HTERT RPE-1 (cell line): ENCODE data around the gene ROBO1.

Experiments
- in situ Hi-C: fragments of 300-500 bp; cut with MboI; formaldehyde crosslinking; loops from 4 replicates; pipeline ENCODE4 v1.14.3; 2020; ENCODE audit warnings: low sequenced_read_pairs

ROBO1 gene

DNA sequence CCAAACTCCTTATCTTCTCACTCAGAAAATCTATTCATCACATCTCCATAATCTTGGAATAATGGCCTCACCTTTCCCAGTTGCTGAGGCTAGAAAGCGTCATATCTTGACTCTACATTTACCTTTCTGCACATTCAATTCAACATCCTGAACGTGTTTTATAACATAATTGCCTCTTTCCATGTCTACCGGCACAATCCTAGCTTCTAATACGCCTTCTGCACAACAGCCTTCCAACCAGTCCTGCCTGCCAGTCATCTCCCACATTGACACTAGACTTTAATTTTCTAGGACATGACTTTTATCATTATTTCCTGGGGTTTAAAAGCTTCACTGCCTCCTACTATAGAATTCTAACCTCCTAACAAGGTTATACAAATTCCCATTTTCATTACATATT, 906.6 kb downstream of the ROBO1 start:
- in situ Hi-C loops, result no loop called here

DNA sequence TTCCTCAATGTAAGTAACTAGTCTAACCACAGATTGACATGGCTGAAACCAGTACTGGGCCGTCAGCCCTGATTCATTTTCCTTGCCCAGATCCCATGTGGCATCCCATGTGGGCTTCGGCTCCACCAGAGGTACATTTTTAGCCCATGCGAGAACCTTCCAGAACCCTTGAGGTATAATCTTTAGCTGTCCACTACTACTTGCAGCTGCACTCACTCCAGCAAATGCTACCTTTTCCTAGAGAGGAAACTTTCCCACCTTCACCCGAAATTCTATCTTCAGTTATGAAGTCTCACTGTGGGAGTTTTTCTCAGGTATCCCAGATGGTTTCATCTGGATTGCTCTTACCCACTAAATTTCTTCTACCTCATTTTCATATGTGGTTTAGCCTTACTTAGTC, 907.2 kb downstream of the ROBO1 start:
- in situ Hi-C loops, result no loop called here

DNA sequence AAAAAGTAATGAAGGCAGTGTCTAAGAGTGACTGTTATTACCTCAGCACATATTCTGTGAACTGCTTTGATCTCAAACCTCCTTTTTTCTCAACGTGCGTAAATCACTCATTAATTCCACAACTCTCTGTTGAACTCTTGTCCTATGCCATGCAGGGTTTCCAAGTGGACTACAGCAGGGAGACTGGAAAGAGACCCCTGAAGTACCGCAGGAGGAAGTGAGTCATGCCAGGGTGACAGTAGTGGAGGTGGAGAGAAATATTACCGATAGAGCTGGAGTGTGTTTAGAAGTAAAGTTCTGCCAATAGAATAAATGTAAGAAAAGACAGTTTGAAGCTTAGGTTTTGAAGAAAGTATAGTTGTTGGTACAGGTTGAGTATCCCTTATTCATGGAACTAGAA, 908.9 kb downstream of the ROBO1 start:
- in situ Hi-C loops, result no loop called here

DNA sequence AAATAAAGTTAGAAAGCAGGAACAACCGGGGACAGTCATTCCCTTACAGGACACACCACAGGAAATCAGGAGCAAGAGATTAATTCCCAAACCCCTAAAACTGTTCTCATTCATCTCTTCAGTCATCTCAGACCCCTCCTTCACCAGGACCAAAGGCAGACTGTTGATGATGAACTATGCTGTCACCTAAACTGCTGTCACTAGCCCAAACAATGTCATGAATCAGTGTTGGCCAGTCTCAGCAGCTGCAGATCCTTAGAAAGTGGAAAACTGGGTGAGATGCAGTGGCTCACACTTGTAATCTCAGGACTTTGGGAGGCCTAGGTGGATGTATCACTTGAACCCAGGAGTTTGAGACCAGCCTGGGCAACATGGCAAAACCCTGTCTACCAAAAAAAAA, 909.6 kb downstream of the ROBO1 start:
- in situ Hi-C loops, result no loop called here

DNA sequence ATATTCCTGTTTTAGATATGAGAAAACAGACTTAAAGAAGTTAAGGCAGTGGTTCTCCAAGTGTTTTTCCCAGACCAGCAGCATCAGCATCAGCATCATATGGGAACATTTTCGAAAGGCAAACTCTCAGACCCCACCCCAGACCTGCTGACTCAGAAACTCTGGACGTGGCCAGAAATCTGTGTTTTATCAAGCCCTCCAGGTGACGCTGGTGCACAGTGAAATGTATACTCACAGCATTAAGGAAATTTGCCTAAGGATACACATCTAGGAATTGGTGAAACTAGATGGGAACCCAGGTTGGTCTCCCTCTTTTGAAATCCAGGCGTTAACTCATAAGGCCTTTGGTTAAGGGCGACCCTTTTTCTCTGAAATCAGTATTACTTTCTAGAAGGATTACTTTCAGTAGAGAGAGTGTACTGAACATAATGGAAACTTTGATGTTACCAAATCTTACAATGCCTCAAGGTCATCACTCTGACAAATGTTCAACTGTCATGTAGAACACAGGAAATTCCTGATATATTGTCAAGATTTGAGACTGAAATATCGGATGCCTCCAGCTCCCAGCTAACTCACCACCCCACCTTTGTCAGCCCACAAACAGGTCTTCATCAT, 910.2 kb downstream of the ROBO1 start:
- in situ Hi-C loops, result no loop called here

DNA sequence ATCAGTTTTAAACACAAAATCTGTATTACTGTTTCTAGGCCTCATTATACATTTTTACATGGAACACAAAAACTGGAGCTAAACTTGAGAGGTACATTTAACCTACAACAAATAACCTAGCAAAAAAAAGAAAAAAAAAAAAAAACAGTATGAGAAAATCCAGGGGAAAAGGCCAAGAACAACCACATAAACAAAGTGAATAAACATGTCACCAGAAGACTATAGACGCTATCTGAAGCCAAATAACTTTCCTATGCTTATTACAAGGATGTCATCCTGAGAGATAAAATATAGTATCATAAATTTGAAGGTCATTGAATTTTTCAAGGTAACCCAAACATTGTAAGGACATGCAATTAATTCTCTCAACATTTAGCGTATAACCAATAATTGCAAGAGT, 911.6 kb downstream of the ROBO1 start:
- in situ Hi-C loops, result no loop called here

DNA sequence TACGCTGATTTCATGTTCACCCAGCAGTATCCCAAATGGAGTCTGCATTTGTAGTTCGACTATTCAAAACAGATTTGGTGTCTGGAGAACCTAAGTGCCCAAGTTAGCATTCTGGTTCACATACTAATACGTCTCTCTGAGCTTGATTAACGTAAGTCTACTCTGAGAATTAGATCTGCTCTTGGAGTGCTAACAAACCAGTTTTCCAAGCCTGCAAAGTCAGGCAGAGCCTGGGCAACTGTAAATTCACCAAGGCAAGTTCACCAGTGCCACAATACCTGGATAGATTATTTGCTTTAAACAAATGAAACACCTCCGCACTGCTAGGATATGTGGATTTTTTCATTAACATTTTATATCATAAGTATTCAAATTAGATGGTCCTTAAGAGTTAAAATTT, 912.6 kb downstream of the ROBO1 start:
- in situ Hi-C loops, result no loop called here

- in situ Hi-C loops, result no loop called here
These were observed 919.2 kb downstream of the ROBO1 start for GRCh38 chr3:78848392-78849288.

DNA sequence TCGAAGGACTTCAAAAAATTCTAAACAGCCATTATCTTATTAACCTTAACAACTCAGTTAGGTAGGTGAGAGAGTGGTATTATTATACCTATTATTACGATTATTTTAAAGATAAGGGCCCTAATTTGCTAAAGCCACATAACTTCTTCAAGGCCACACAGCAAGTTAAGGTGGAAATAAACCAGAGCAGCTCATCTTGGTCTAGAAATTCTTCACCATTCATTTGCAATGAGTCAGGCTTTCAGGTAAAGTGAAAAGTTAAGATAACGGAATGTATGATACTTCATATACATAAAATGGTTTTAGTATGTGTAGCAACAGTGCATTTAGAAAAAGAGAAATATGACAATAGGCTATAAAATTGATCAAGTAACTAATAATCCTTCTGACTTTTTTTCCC, 920.2 kb downstream of the ROBO1 start:
- in situ Hi-C loops, result no loop called here

- in situ Hi-C loops, result no loop called here
These were observed 920.6 kb downstream of the ROBO1 start for GRCh38 chr3:78847203-78847602.

GRCh38 chr3:78846718-78847117, 921.1 kb downstream of the ROBO1 start:
- in situ Hi-C loops, result no loop called here

GRCh38 chr3:78845605-78846004, 922.2 kb downstream of the ROBO1 start:
- in situ Hi-C loops, result no loop called here

DNA sequence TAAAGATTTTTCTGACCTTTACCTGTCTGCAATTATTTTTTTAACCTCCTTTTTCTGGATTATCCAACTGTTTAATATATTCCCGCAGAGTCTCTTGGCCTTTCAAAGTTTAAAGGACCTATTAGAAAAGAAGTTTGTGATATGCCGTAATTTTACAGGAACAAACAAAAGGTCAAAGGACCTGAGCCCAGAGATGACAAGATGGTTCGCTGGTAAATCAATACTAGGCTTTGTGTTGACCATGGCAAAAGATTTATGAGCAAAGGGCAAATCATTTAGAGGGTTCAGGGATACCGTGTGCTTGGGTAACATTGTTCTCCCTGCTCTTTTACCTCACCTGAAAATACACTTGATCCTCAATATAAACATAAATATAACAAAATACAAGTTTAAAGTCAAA, 923.5 kb downstream of the ROBO1 start:
- in situ Hi-C loops, result no loop called here

GRCh38 chr3:78839693-78840092, 928.1 kb downstream of the ROBO1 start:
- in situ Hi-C loops, result no loop called here

DNA sequence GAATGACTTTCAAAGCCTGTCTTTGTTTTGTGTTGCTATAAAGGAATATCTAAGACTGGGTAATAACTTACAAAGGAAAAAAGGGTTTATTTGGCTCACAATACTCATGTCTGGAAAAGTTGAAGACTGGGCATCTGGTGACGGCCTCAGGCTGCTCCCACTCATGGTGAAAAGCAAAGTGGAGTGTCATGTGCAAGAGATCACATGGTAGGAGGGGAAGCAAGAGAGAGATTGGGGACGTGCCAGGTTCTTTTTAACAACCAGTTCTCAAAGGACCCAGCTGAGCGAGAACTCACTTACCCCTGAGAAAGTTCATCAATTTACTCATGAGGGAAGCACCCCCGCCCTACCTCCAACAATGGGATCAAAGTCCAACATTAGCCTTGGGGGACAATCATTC, 929.4 kb downstream of the ROBO1 start:
- in situ Hi-C loops, result no loop called here

GRCh38 chr3:78834910-78835309, 932.9 kb downstream of the ROBO1 start:
- in situ Hi-C loops, result no loop called here

DNA sequence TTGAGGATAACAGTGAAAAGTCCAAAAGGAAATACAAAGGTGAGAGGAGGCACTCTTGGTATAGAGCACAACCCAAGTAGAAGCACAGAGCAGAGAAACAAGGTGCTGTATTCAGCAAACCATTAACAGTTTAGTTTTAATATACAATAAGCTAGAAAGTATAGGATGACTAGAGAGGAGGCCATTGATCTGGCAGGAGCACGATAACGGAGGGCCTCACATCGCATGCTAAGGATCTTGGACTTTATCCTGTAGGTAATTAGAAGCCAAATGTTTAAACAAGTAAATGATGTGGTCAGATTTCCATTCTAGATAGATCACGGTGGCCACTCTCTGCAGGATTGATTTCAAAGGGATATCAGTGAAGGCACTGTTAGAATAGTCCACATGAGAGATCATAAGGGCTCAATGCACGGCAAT, 935.0 kb downstream of the ROBO1 start:
- in situ Hi-C loops, result no loop called here

DNA sequence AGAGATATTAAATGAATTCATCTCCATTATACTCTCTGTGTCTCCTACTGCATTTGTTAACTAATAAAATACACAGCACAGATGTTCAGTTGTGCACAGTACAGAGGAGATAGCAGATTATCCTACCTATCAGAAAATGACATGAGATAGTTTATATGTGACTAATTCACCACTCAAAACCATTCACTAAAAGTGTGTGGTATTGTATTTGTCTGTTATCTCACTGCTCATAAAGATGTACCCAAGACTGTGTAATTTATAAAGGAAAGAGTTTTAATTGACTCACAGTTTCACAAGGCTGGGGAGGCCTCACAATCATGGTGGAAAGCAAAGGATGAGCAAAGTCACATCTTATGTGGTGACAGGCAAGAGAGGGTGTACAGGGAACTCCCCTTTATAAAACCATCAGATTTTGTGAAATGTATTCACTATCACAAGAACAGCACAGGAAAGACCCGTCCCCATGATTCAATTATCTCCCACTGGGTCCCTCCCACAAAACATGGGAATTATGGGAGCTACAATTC, 936.3 kb downstream of the ROBO1 start:
- in situ Hi-C loops, result no loop called here

DNA sequence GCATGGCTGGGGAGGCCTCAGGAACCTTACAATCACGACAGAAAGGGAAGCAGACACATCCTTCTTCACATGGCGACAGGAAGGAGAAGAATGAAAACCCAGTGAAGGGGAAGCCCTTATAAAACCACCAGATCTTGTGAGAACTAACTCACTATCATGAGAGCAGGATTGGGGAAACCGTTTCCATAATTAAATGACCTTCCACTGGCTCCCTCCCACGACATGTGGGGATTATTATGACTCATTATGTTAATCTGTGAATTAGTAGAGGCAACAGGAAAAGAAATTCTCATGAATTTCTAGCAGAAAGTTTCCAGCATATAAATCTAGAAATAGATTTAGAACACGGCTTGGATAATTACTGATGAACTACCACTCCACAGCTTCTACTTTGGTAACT, 937.3 kb downstream of the ROBO1 start:
- in situ Hi-C loops, result no loop called here

GRCh38 chr3:78827618-78828017, 940.2 kb downstream of the ROBO1 start:
- in situ Hi-C loops, result no loop called here

- in situ Hi-C loops, result no loop called here
These were observed 942.0 kb downstream of the ROBO1 start for GRCh38 chr3:78825858-78826215.

GRCh38 chr3:78825118-78825857, 942.5 kb downstream of the ROBO1 start:
- in situ Hi-C loops, result no loop called here
